Measurements from ENCODE around the gene DPM1.
A peak's percentile ranks its signal among the peaks of the same experiment; 100 is the strongest.

DPM1 gene

GRCh38 chr20:50898475-50898874 lies 59.9 kb downstream of the DPM1 start:
- Histone ChIP-seq H2BK15ac (ENCODE audit: low read depth, poor library complexity, severe bottlenecking) (no peak overlapping the region), H2AK5ac (ENCODE audit: low read length, severe bottlenecking) (no peak overlapping the region), H2AFZ (ENCODE audit: low read depth, low read length) (no peak overlapping the region), H3K27me3 (ENCODE audit: control insufficient read depth in 1 of 2, insufficient read depth in 1 of 2, low read length in 2 of 2) (no peaks in the 10 kb centered on the region), H3K79me1 (replicated peaks; ENCODE audit: low read length, poor library complexity, severe bottlenecking) (peaks cover 19% of the 10 kb centered on the region), H2BK12ac (ENCODE audit: low read length in 2 of 2) (no peak overlapping the region), H4K91ac (ENCODE audit: low read length) (no peak overlapping the region), H2BK5ac (ENCODE audit: low read depth, low read length, poor library complexity, severe bottlenecking) (no peak overlapping the region), H3K9ac (ENCODE audit: low read length) (no peak overlapping the region), H4K8ac (ENCODE audit: low read length) (no peak overlapping the region), H3K4me2 (ENCODE audit: low read length, poor library complexity, severe bottlenecking) (no peak overlapping the region), H2BK120ac (ENCODE audit: low read depth, low read length) (no peak overlapping the region), H3K18ac (ENCODE audit: low read depth in 1 of 2, low read length in 2 of 2) (no peak overlapping the region), H3K36me3 (ENCODE audit: control insufficient read depth in 1 of 2, insufficient read depth in 2 of 2, low read depth in 1 of 2, low read length in 2 of 2) (peaks cover 34 to 86% of the 10 kb centered on the region in 2 experiments), H3K23ac (ENCODE audit: low read length in 2 of 2) (no peak overlapping the region), H3K14ac (ENCODE audit: low read length in 2 of 2) (no peak overlapping the region), H3K27ac (ENCODE audit: low read length, poor library complexity, severe bottlenecking) (no peak overlapping the region), H3K4ac (ENCODE audit: low read depth in 1 of 2, low read length in 2 of 2) (no peak overlapping the region), H3K9me3 (ENCODE audit: control insufficient read depth, low read length) (no peaks in the 10 kb centered on the region), H3K4me3 (ENCODE audit: insufficient read depth in 1 of 2, low read depth in 1 of 2, low read length in 2 of 2) (no peak overlapping the region), H3K4me1 (ENCODE audit: control insufficient read depth, insufficient read depth, low read depth, low read length) (peaks cover 2% of the 10 kb centered on the region)
- DNase-seq = no peak
- 100% methylated on average over 1 of the region's 1 CpG for WGBS

GRCh38 chr20:50895111-50895830 lies 63.1 kb downstream of the DPM1 start:
- no peak overlapping the region for H2BK120ac ChIP-seq (ENCODE audit: low read depth, low read length)
- peaks cover 5% of the 10 kb centered on the region for H3K4me1 ChIP-seq (ENCODE audit: control insufficient read depth, insufficient read depth, low read depth, low read length)
- no peak overlapping the region for H3K4me2 ChIP-seq (ENCODE audit: low read length, poor library complexity, severe bottlenecking)
- WGBS = 91% methylated on average over 5 of the region's 8 CpGs
- H3K14ac ChIP-seq (ENCODE audit: low read length in 2 of 2) = peak overlapping the region in 1 of 2 experiments; percentile 45
- no peak overlapping the region for H4K8ac ChIP-seq (ENCODE audit: low read length)
- no peak overlapping the region for H2BK15ac ChIP-seq (ENCODE audit: low read depth, poor library complexity, severe bottlenecking)
- no peak overlapping the region for H3K23ac ChIP-seq (ENCODE audit: low read length in 2 of 2)
- H2BK5ac ChIP-seq (ENCODE audit: low read depth, low read length, poor library complexity, severe bottlenecking) = no peak overlapping the region
- H3K4me3 ChIP-seq (ENCODE audit: insufficient read depth in 1 of 2, low read depth in 1 of 2, low read length in 2 of 2) = no peak overlapping the region
- H3K4ac ChIP-seq (ENCODE audit: low read depth in 1 of 2, low read length in 2 of 2) = no peak overlapping the region
- H3K36me3 ChIP-seq (ENCODE audit: control insufficient read depth in 1 of 2, insufficient read depth in 2 of 2, low read depth in 1 of 2, low read length in 2 of 2) = peaks cover 48 to 86% of the 10 kb centered on the region in 2 experiments
- no peak overlapping the region for H2AFZ ChIP-seq (ENCODE audit: low read depth, low read length)
- H3K27ac ChIP-seq (ENCODE audit: low read length, poor library complexity, severe bottlenecking) = no peak overlapping the region
- DNase-seq = peak; percentile 26
- H3K9me3 ChIP-seq (ENCODE audit: control insufficient read depth, low read length) = no peaks in the 10 kb centered on the region
- H4K91ac ChIP-seq (ENCODE audit: low read length) = no peak overlapping the region
- no peaks in the 10 kb centered on the region for H3K27me3 ChIP-seq (ENCODE audit: control insufficient read depth in 1 of 2, insufficient read depth in 1 of 2, low read length in 2 of 2)
- H3K18ac ChIP-seq (ENCODE audit: low read depth in 1 of 2, low read length in 2 of 2) = no peak overlapping the region
- no peak overlapping the region for H2AK5ac ChIP-seq (ENCODE audit: low read length, severe bottlenecking)
- peaks cover 34% of the 10 kb centered on the region for H3K79me1 ChIP-seq (replicated peaks; ENCODE audit: low read length, poor library complexity, severe bottlenecking)
- no peak overlapping the region for H3K9ac ChIP-seq (ENCODE audit: low read length)
- H2BK12ac ChIP-seq (ENCODE audit: low read length in 2 of 2) = no peak overlapping the region

- no peak overlapping the region for H2AK5ac ChIP-seq (ENCODE audit: low read length, severe bottlenecking)
- H2BK12ac ChIP-seq (ENCODE audit: low read length in 2 of 2) = no peak overlapping the region
- WGBS = 99% methylated on average over 7 of the region's 7 CpGs
- no peak overlapping the region for H4K8ac ChIP-seq (ENCODE audit: low read length)
- H3K14ac ChIP-seq (ENCODE audit: low read length in 2 of 2) = no peak overlapping the region
- no peak overlapping the region for H2AFZ ChIP-seq (ENCODE audit: low read depth, low read length)
- H3K36me3 ChIP-seq (ENCODE audit: control insufficient read depth in 1 of 2, insufficient read depth in 2 of 2, low read depth in 1 of 2, low read length in 2 of 2) = peaks cover 44 to 85% of the 10 kb centered on the region in 2 experiments
- H3K4me1 ChIP-seq (ENCODE audit: control insufficient read depth, insufficient read depth, low read depth, low read length) = peaks cover 5% of the 10 kb centered on the region
- no peak overlapping the region for H2BK120ac ChIP-seq (ENCODE audit: low read depth, low read length)
- H3K23ac ChIP-seq (ENCODE audit: low read length in 2 of 2) = no peak overlapping the region
- no peak overlapping the region for H3K4me2 ChIP-seq (ENCODE audit: low read length, poor library complexity, severe bottlenecking)
- H2BK15ac ChIP-seq (ENCODE audit: low read depth, poor library complexity, severe bottlenecking) = no peak overlapping the region
- no peak overlapping the region for H3K18ac ChIP-seq (ENCODE audit: low read depth in 1 of 2, low read length in 2 of 2)
- no peak overlapping the region for H3K4me3 ChIP-seq (ENCODE audit: insufficient read depth in 1 of 2, low read depth in 1 of 2, low read length in 2 of 2)
- no peak overlapping the region for H3K9ac ChIP-seq (ENCODE audit: low read length)
- H3K4ac ChIP-seq (ENCODE audit: low read depth in 1 of 2, low read length in 2 of 2) = no peak overlapping the region
- peaks cover 35% of the 10 kb centered on the region for H3K79me1 ChIP-seq (replicated peaks; ENCODE audit: low read length, poor library complexity, severe bottlenecking)
- H2BK5ac ChIP-seq (ENCODE audit: low read depth, low read length, poor library complexity, severe bottlenecking) = no peak overlapping the region
- no peak for DNase-seq
- no peak overlapping the region for H4K91ac ChIP-seq (ENCODE audit: low read length)
- H3K9me3 ChIP-seq (ENCODE audit: control insufficient read depth, low read length) = no peaks in the 10 kb centered on the region
- no peaks in the 10 kb centered on the region for H3K27me3 ChIP-seq (ENCODE audit: control insufficient read depth in 1 of 2, insufficient read depth in 1 of 2, low read length in 2 of 2)
- H3K27ac ChIP-seq (ENCODE audit: low read length, poor library complexity, severe bottlenecking) = no peak overlapping the region
Measured at GRCh38 chr20:50893620-50894019, 64.7 kb downstream of the DPM1 start.

- Histone ChIP-seq H3K4me2 (ENCODE audit: low read length, poor library complexity, severe bottlenecking) (no peak overlapping the region), H2BK12ac (ENCODE audit: low read length in 2 of 2) (no peak overlapping the region), H3K4ac (ENCODE audit: low read depth in 1 of 2, low read length in 2 of 2) (no peak overlapping the region), H3K14ac (ENCODE audit: low read length in 2 of 2) (no peak overlapping the region), H3K18ac (ENCODE audit: low read depth in 1 of 2, low read length in 2 of 2) (no peak overlapping the region), H3K36me3 (ENCODE audit: control insufficient read depth in 1 of 2, insufficient read depth in 2 of 2, low read depth in 1 of 2, low read length in 2 of 2) (peaks cover 36 to 83% of the 10 kb centered on the region in 2 experiments), H3K27ac (ENCODE audit: low read length, poor library complexity, severe bottlenecking) (no peak overlapping the region), H2BK5ac (ENCODE audit: low read depth, low read length, poor library complexity, severe bottlenecking) (no peak overlapping the region), H4K91ac (ENCODE audit: low read length) (no peak overlapping the region), H2BK120ac (ENCODE audit: low read depth, low read length) (no peak overlapping the region), H3K79me1 (replicated peaks; ENCODE audit: low read length, poor library complexity, severe bottlenecking) (peaks cover 28% of the 10 kb centered on the region), H3K4me3 (ENCODE audit: insufficient read depth in 1 of 2, low read depth in 1 of 2, low read length in 2 of 2) (no peak overlapping the region), H3K9me3 (ENCODE audit: control insufficient read depth, low read length) (no peaks in the 10 kb centered on the region), H3K23ac (ENCODE audit: low read length in 2 of 2) (no peak overlapping the region), H4K8ac (ENCODE audit: low read length) (no peak overlapping the region), H2AFZ (ENCODE audit: low read depth, low read length) (no peak overlapping the region), H2BK15ac (ENCODE audit: low read depth, poor library complexity, severe bottlenecking) (no peak overlapping the region), H3K4me1 (ENCODE audit: control insufficient read depth, insufficient read depth, low read depth, low read length) (peaks cover 5% of the 10 kb centered on the region), H3K9ac (ENCODE audit: low read length) (no peak overlapping the region), H3K27me3 (ENCODE audit: control insufficient read depth in 1 of 2, insufficient read depth in 1 of 2, low read length in 2 of 2) (no peaks in the 10 kb centered on the region), H2AK5ac (ENCODE audit: low read length, severe bottlenecking) (no peak overlapping the region)
- no peak for DNase-seq
- WGBS = 91% methylated on average over 8 of the region's 8 CpGs
Measured at GRCh38 chr20:50892394-50892793, 65.9 kb downstream of the DPM1 start.
